NCI-H526 treated with DMSO at 0.1 percent for 48 hours (cell line): ENCODE results near the gene CTSD.

Source experiments
- DNase-seq: peaks from one replicate; lab custom pipeline; 2025; lab: John Stamatoyannopoulos, UW

Gene CTSD

DNA sequence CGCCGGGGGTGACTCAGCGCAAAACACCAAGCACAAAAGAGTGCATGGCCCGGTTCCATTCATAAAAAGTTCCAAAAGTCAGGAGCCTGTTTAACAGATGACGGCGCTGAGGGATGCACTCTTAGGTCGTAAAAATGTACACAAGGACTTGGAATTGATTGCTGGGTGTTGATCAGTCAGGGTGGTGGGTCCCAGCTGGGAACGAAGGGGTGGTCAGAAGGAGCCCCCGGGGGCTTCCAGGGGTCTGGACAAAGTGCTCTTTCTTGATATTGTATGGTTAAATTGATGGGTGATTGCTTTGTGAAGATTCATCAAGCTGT lies 34.1 kb downstream of the CTSD start:
- no peak for DNase-seq

DNA sequence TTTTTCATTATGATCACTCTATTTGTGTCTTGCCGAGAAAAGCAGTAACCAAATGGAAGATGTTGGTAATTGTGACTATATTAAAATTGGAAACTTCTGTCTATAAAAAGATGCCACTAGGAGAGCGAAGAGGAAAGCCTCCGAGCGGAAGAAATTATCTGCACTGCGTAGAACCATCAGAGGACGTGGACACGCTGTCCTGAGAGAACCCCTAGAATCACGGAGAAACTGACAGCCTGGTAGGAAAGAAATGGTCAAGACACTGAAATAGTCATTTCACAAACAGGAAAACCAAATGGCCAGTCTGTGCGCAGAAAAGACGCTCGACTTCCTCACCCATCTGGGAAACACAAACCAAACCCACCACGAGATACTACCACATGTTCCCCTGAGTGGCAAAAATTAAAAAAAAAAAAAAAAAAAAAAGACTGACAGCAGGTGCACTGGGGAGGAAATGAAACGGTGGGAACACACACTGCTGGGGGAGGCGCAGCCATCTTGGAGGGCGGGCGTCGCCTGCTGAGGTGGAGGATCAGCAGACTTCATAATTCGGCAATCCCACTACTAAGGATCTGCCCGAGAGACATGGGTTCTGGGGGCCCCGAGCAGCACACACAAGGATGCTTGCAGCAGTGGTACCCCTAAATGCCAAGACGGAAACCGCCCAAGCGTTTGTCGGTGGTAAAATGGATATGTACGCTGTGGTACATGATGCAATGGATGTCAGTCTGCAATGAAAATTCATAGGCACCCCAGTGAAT lies 34.6 kb downstream of the CTSD start:
- no peak for DNase-seq

DNA sequence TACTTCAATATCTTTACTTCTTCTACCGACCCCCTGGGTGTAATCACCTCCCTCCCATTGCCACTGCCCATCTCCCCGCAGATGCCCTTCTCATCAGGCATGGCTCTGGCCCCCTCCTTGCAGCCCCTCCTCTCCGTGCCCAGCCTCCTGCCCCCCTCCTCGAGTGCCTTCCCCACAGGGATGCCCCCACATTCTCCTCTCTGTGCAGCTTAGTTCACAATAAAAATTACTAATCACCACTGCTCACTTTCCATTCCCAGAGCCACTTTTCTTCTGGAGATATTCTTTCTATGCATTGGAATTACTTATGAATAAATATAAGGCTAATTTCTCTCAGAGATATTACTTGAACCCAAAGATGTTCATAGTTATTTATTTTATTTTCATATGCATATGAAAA lies 35.4 kb downstream of the CTSD start:
- DNase-seq = no peak

GRCh38 chr11:1727861-1728260 lies 35.9 kb downstream of the CTSD start:
- DNase-seq = no peak

- DNase-seq = no peak
These were observed 36.5 kb downstream of the CTSD start for GRCh38 chr11:1727096-1727690.

- no peak for DNase-seq
These were observed 43.9 kb downstream of the CTSD start for GRCh38 chr11:1719781-1720180.

DNA sequence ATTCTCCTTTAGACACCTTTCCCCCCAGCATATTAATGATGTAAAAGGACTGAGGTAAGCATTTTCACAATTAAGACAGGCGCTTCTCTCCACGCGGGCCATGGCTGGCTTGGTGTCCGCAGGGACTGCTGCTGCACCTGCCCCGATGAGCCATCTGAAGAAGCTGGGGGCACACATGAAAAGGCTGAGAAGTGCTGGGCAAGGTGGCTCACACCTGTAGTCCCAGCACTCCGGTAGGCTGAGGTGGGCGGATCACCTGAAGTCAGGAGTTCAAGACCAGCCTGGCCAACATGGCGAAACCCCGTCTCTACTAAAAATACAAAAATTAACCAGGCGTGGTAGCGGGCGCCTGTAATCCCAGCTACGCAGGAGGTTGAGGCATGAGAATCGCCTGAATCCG lies 45.4 kb downstream of the CTSD start:
- DNase-seq = no peak

GRCh38 chr11:1717745-1718144 lies 46.0 kb downstream of the CTSD start:
- no peak for DNase-seq

DNA sequence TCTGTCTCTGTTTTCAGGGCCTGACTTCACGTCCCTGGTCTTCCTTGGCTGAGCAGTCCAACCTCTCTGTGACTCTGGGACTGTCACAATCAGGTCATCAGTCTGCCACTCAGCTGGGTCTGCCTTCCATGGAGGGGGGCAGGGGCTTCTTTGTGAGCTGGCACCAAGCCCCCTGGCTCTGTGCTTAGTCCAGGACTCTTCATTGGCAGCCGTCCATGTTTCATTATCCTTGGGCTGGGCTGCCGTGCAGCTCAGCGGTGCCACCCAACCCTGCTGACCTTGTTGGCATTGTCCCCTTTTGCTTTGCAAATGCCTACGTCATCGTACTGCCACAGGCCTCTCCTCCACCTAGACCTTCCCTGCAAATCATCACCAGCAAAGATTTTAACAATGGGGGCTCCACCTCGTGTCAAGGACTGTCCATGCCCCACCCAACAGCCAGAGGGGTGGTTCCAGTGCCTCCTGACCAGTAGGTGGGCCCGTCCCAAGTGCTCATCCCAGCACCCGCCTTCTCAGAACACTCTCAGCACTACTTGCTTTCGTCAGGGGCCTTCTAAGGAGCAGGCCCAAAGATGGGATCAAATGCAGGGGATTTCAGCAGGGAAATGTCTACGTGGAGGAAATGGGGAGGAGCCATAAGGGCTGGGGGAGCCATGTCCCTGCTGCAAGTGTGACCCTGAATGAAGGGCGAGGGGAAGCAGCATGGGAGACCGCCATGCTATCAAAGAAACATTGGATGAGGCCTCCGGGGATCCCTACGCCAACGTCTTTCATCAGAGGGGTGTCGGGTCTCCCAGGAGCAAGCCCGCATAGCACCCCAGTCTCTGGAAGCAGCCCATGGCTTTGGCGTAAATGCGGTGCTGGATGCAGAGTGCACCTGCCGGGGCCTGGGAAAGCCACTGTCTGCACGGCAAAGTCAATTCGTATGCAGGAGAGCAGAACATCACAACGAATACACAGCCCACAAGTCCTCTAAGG lies 48.5 kb downstream of the CTSD start:
- no peak for DNase-seq

DNA sequence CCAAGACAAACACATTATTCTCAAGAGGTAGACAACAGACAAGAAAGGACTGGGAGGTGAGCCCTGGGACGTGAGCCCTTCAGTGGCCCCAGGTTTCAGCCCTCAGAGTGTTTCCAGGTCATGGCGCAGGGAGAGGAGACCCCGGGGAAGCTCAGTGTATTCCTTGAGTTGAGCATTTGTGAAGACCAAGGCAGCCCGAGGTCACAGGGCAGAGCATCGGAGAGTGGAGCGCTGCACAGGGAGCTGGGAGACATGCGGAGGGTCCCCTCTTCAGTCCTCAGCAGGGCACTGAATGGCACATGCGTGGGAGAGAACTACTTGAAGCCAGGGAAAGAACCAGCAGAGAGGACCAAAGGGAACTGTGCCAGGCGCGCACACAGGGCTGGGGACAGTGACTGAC lies 55.0 kb downstream of the CTSD start:
- no peak for DNase-seq

GRCh38 chr11:1707751-1708150 lies 56.0 kb downstream of the CTSD start:
- no peak for DNase-seq

DNA sequence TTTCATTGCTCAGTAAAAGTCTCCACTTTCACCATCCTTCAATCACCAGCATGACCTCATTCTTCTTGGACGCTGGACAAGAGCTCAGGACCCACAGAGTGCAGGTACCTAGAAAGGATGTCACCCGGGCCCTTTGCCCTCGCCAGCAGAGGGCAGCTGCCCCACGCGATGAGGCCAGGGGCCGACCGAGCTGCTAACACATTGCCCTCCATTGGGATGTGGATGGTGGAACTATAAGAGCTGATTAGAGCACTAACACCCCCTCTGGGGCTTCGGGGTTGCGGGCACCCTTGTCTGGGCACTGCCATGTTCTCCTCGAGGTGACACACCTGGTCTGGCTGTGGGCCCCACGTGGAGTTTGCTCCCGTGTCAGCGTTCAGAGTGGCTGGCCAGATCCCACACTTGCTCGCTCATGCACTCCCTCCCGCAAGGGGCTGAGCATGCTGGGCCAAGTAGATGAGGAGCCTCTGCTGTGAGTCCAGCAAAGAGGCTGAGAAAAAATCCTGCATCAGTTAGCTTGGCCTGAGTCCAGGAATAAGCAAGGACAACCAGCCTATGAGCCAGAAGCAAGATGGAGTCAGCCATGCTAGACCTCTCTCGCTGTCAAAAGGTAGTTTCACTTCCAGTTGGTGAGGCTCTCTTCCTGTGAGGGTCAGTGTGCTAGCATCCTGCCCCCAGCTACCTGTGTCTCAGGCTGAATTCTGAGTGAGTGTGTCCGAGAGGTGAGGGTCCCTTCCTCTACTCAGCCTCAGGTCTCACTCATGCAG lies 56.9 kb downstream of the CTSD start:
- DNase-seq = no peak

GRCh38 chr11:1705126-1706052 lies 58.3 kb downstream of the CTSD start:
- DNase-seq = no peak

GRCh38 chr11:1703146-1703545 lies 60.6 kb downstream of the CTSD start:
- no peak for DNase-seq
